K562 (cell line): ENCODE data around the gene JPH3. TPM values are rescaled to one million over a fixed set of nuclear protein-coding genes. Genes with fewer than 3 reads are reported as not detected.
A peak's percentile ranks its signal among the peaks of the same experiment; 100 is the strongest.

Source experiments
- ATAC-seq: fragments of 200-7000 bp; cut with Tn5 transposase; 3 replicates; pipeline ENCODE4 v1.9.1; 2020; ENCODE audit warnings: moderate library complexity
- BruUV-seq: library from RNA; stranded (reverse); fragments of 400-500 nt; replicated peaks from 2 replicates; lab custom pipeline; 2021; lab: Mats Ljungman, UMichigan
- CTCF ChIA-PET: fragments of 300-600 bp; formaldehyde crosslinking; extraction: SDS; loops from one replicate; lab custom pipeline; 2021; ENCODE audit warnings: low intra/inter-chr PET ratio; lab: Yijun Ruan, JAX
- POLR2A ChIA-PET: fragments of 300-600, 350-650 bp; sonication (Branson Sonifier 250); formaldehyde crosslinking; extraction: SDS; loops from one replicate; lab custom pipeline; 2021; ENCODE audit warnings: antibody characterized with exemption, inconsistent platforms; lab: Yijun Ruan, JAX
- DNase-seq, 4 experiments: peaks; one replicate each; pipeline versions ENCODE4 v3.0.0 to v3.0.0-alpha.2; 2011 to 2018; ENCODE audit warnings: low spot score in 3 of 4, mixed read lengths in 3 of 4; ENCODE audit errors: extremely low read depth in 1 of 4
- FAIRE-seq: peaks from 2 replicates; lab custom pipeline; 2011; peaks lifted over from hg19 to GRCh38; lab: Jason Lieb, UNC
- H2AFZ ChIP-seq: 2 replicates; pipeline ENCODE4 v1.6.0; 2011; ENCODE audit warnings: low read depth, low read length, control low read depth, inconsistent platforms
- H3K27ac ChIP-seq: fragments of 200-600 bp; 3 replicates; pipeline ENCODE4 v1.8.0; 2011; ENCODE audit warnings: low read depth, mild to moderate bottlenecking, control low read depth, inconsistent platforms, low read length, moderate library complexity, mixed read lengths; ENCODE audit errors: extremely low read depth
- H3K27me3 ChIP-seq, 2 experiments: fragments of 300-600 bp in 1 of 2; 2 replicates in 1 of 2; 3 replicates in 1 of 2; pipeline versions ENCODE4 v1.6.0 to v1.8.0; 2011; ENCODE audit warnings: inconsistent platforms in 2 of 2, low read length in 2 of 2, mild to moderate bottlenecking in 1 of 2, mixed read lengths in 1 of 2, moderate library complexity in 1 of 2; ENCODE audit not compliant: control insufficient read depth in 2 of 2, insufficient read depth in 2 of 2
- H3K36me3 ChIP-seq: fragments of 300-600 bp; 3 replicates; pipeline ENCODE4 v1.8.0; 2011; ENCODE audit warnings: mild to moderate bottlenecking, low read length, inconsistent platforms; ENCODE audit not compliant: control insufficient read depth, insufficient read depth
- H3K4me1 ChIP-seq, 2 experiments: fragments of 200-600 bp in 1 of 2; replicated peaks in 1 of 2; 2 replicates in 1 of 2; 3 replicates in 1 of 2; pipeline versions ENCODE4 v1.5.1 to v1.8.0; 2011; ENCODE audit warnings: inconsistent platforms in 2 of 2, low read length in 2 of 2, mild to moderate bottlenecking in 1 of 2, mixed read lengths in 1 of 2, moderate library complexity in 1 of 2; ENCODE audit not compliant: control insufficient read depth in 2 of 2, insufficient read depth in 2 of 2
- H3K4me2 ChIP-seq: 2 replicates; pipeline ENCODE4 v1.6.1; 2011; ENCODE audit warnings: low read length, control low read depth, inconsistent platforms, mixed read lengths; ENCODE audit not compliant: insufficient read depth
- H3K4me3 ChIP-seq: fragments of 200-600 bp; sonication (generic), shearing (Covaris generic); 2 replicates; pipeline ENCODE4 v1.5.1; 2016; ENCODE audit warnings: control low read depth, inconsistent platforms
- H3K79me2 ChIP-seq: fragments of 200-600 bp; 3 replicates; pipeline ENCODE4 v1.8.0; 2011; ENCODE audit warnings: low read length, inconsistent platforms; ENCODE audit not compliant: control insufficient read depth, insufficient read depth
- H3K9ac ChIP-seq, 2 experiments: 2 replicates each; pipeline versions ENCODE4 v1.6.0 to v1.6.1; 2011; ENCODE audit warnings: low read depth in 2 of 2, low read length in 2 of 2, control low read depth in 1 of 2, inconsistent platforms in 1 of 2, mild to moderate bottlenecking in 1 of 2, mixed read lengths in 1 of 2; ENCODE audit not compliant: insufficient read depth in 1 of 2
- H3K9me1 ChIP-seq: one replicate; pipeline ENCODE4 v1.6.0; 2011; ENCODE audit warnings: inconsistent platforms, mild to moderate bottlenecking, low read length, moderate library complexity; ENCODE audit not compliant: control insufficient read depth, insufficient read depth
- H3K9me3 ChIP-seq: replicated peaks from 2 replicates; pipeline ENCODE4 v1.5.1; 2011; ENCODE audit warnings: low read depth, low read length, inconsistent platforms; ENCODE audit not compliant: control insufficient read depth, insufficient read depth
- H4K20me1 ChIP-seq: replicated peaks from 2 replicates; pipeline ENCODE4 v1.6.1; 2011; ENCODE audit warnings: low read length, inconsistent platforms, mixed read lengths; ENCODE audit not compliant: control insufficient read depth, insufficient read depth
- ATF1 ChIP-seq, 2 experiments: fragments of 450-650 bp in 1 of 2; IDR thresholded peaks; 2 replicates each; pipeline ENCODE4 v1.6.1; 2016; ENCODE audit warnings: missing compliant biosample characterization in 1 of 2, missing genetic modification characterization in 1 of 2
- CEBPB ChIP-seq: fragments of 450-650 bp; IDR thresholded peaks from 2 replicates; pipeline ENCODE4 v1.6.1; 2016; ENCODE audit warnings: missing genetic modification characterization, missing compliant biosample characterization
- FOSL1 ChIP-seq: fragments of 200-800 bp; sonication (Bioruptor generic); conservative IDR thresholded peaks from 2 replicates; pipeline ENCODE4 v1.6.1; 2016; ENCODE audit warnings: missing genetic modification characterization, missing compliant biosample characterization
- HDGF ChIP-seq: fragments of 450-650 bp; IDR thresholded peaks from 2 replicates; pipeline ENCODE4 v1.6.1; 2016
- JUN ChIP-seq, 2 experiments: sonication (generic) in 1 of 2; formaldehyde crosslinking in 1 of 2; IDR thresholded peaks; 2 replicates each; pipeline versions ENCODE4 v1.6.1 to v1.8.0; 2012 to 2022; ENCODE audit warnings: borderline replicate concordance in 2 of 2, mild to moderate bottlenecking in 2 of 2, improper control_type of control experiment in 1 of 2, low read depth in 1 of 2, low read length in 1 of 2, missing genetic modification reagents in 1 of 2
- JUND ChIP-seq, 2 experiments: IDR thresholded peaks; 2 replicates in 1 of 2; 3 replicates in 1 of 2; pipeline ENCODE4 v1.6.1; 2011; ENCODE audit warnings: borderline replicate concordance in 2 of 2, low read depth in 2 of 2, low read length in 2 of 2, improper control_type of control experiment in 1 of 2, missing biosample characterization in 1 of 2, missing genetic modification characterization in 1 of 2, missing genetic modification reagents in 1 of 2
- NR2C2 ChIP-seq, 2 experiments: fragments of 200-800 bp in 1 of 2; sonication (Bioruptor generic) in 1 of 2; sonication (generic) in 1 of 2; formaldehyde crosslinking in 1 of 2; IDR thresholded peaks; 2 replicates each; pipeline versions ENCODE4 v1.6.1 to v1.8.0; 2016 to 2022; ENCODE audit warnings: mild to moderate bottlenecking in 1 of 2, missing compliant biosample characterization in 1 of 2, missing genetic modification characterization in 1 of 2, missing genetic modification reagents in 1 of 2
- RBM34 ChIP-seq: fragments of 200-400 bp; formaldehyde crosslinking; IDR thresholded peaks from 2 replicates; pipeline ENCODE4 v1.6.1; 2018; ENCODE audit warnings: low read length, borderline replicate concordance; ENCODE audit not compliant: insufficient read depth
- WGBS: fragments of 100-300 bp; shearing (Covaris generic); methylation state at CpG from one replicate; pipeline ENCODE4 v1.1.6; 2016; ENCODE audit warnings: low coverage, mixed read lengths; ENCODE audit not compliant: insufficient coverage; ENCODE audit errors: missing lambda C conversion rate; 5-methylcytosine and 5-hydroxymethylcytosine counted together
- in situ Hi-C: fragments of 300-500 bp; cut with MboI; formaldehyde crosslinking; loops from 4 replicates; pipeline ENCODE4 v1.15.0; 2018; ENCODE audit warnings: inconsistent platforms, mixed read lengths
- intact Hi-C: fragments of 100-400 bp; cut with micrococcal nuclease; formaldehyde crosslinking; loops from 2 replicates; pipeline ENCODE4 v1.14.2; 2022
- polyA plus RNA-seq, 8 experiments: library from polyadenylated mRNA; depleted of rRNA in 4 of 8; stranded (reverse) in 5 of 8; unstranded in 3 of 8; fragments of >200 nt; fragmentation: Nextera tagmentation in 2 of 8; fragmentation: Illumina TruSeq in 1 of 8; extraction: Ambion mirVana in 2 of 8; extraction: Trizol in 1 of 8; gene quantifications; 2 replicates each; pipeline versions ENCODE4 v1.2.1 to v1.2.3, GENCODE V29; 2011 to 2014; ENCODE audit warnings: inconsistent platforms in 1 of 8, missing spikeins in 1 of 8
- total RNA-seq, 7 experiments: library from RNA; depleted of rRNA in 6 of 7; stranded (reverse); fragments of >200 nt in 6 of 7; fragmentation: Illumina TruSeq in 2 of 7; extraction: Trizol in 2 of 7; gene quantifications; 2 replicates each; pipeline versions ENCODE4 v1.2.1 to v1.2.3, GENCODE V29; 2011 to 2021; ENCODE audit warnings: low replicate concordance in 1 of 7
- TF ChIP-seq, protein P1 (sequence below): fragments of 450-650 bp; IDR thresholded peaks from 2 replicates; pipeline ENCODE4 v1.6.1; 2018; ENCODE audit warnings: mild to moderate bottlenecking, low read depth; ENCODE audit not compliant: partially characterized antibody
- TF ChIP-seq, protein P2 (sequence below): fragments of 200-800 bp; sonication (Bioruptor generic); IDR thresholded peaks from 2 replicates; pipeline ENCODE4 v1.6.1; 2017; ENCODE audit warnings: missing genetic modification characterization, missing compliant biosample characterization

The JPH3 gene
- total and polyA plus RNA-seq, 9 of the 15 experiments (the other 6 are each of a cell fraction or from before 2014, with no cell fraction given) = 0.01 TPM; not detected in 8

DNA sequence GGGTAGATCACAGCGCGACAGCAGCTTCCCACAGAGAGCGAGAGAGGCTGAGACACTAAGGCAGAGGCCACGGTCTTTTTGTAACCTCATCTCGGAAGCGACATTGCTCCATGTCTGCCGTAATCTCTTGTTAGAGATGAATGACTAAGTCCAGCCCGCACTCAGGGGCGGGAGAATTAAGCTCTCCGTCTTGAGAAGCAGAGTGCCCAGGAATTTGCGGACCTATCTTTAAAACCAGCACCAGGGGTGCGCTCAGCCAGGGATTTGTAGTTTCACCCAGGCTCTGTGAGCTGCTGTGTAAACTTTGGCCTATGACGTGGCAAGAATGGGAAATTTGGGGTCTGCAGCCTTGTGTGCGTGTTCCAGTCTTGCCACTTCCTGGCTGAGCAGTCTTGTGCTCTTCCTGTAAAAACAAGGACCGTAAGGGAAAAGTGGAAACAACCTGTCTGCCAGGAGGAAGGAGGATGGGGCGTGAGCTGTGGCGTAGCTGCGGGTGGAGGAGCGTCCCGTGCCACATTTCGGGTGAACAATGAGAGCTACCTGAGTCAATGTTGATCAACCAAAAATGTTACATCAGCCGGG lies 16.0 kb upstream of the JPH3 start:
- H3K27ac ChIP-seq = no peak overlapping the region
- ATAC-seq (peak; percentile 34), FAIRE-seq (peak; percentile 70), DNase-seq (peak in 1 of 4 experiments; percentile 41)
- in situ Hi-C loops (loop anchor here (5.0 kb wide), 1 partner anchor 51 kb away; no protein-coding TSS in a partner anchor), intact Hi-C loops (loop anchor here (2.0 kb wide), 1 partner anchor 49 kb away; no protein-coding TSS in a partner anchor)
- H3K4me2 ChIP-seq = peak overlapping the region; percentile 17
- 0 out of 2 replicates have a peak, but pooled peaks cover 12% of the 10 kb centered on the region for H4K20me1 ChIP-seq
- H2AFZ ChIP-seq = peak overlapping the region; percentile 9; the same call in 1 of the 2 replicates
- ChIA-PET CTCF (no interaction called here), POLR2A (interaction anchor here (0.6 to 1.0 kb wide), 2 partner anchors 50 to 93 kb away, joined by 3 to 4 read pairs; no protein-coding TSS in a partner anchor)
- no TSS peak for BruUV-seq
- H3K27me3 ChIP-seq = peaks cover 50 to 82% of the 10 kb centered on the region in 2 experiments
- peaks cover 3% of the 10 kb centered on the region for H3K9me1 ChIP-seq
- H3K4me3 ChIP-seq = no peak overlapping the region
- no peak overlapping the region for H3K9ac ChIP-seq
- no peaks in the 10 kb centered on the region for H3K9me3 ChIP-seq
- H3K36me3 ChIP-seq = no peaks in the 10 kb centered on the region
- 5% methylated on average over 22 of the region's 22 CpGs for WGBS
- H3K79me2 ChIP-seq = no peaks in the 10 kb centered on the region
- H3K4me1 ChIP-seq = peaks cover 18 to 31% of the 10 kb centered on the region in 2 experiments; a peak in 4 of 5 replicates
- TF ChIP-seq, protein P1, sequence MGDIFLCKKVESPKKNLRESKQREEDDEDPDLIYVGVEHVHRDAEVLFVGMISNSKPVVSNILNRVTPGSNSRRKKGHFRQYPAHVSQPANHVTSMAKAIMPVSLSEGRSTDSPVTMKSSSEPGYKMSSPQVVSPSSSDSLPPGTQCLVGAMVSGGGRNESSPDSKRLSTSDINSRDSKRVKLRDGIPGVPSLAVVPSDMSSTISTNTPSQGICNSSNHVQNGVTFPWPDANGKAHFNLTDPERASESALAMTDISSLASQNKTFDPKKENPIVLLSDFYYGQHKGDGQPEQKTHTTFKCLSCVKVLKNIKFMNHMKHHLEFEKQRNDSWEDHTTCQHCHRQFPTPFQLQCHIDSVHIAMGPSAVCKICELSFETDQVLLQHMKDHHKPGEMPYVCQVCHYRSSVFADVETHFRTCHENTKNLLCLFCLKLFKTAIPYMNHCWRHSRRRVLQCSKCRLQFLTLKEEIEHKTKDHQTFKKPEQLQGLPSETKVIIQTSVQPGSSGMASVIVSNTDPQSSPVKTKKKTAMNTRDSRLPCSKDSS = no peak
- TF ChIP-seq NR2C2 (CRISPR knock-in tag; IDR thresholded peaks at IDR 0.05) (no peak), NR2C2 (tag; IDR thresholded peaks at IDR 0.05) (peak; percentile 25; the same call in 1 of the 2 replicates), RBM34 (no peak), HDGF (no peak), CEBPB (0 out of 2 replicates have a peak, but pooled peaks have one; percentile 21), ATF1 (CRISPR knock-in tag; IDR thresholded peaks at IDR 0.05) (no peak), ATF1 (tag; IDR thresholded peaks at IDR 0.05) (peak; percentile 32; the same call in 1 of the 2 replicates), FOSL1 (tag) (peak; percentile 75), JUN (IDR thresholded peaks at IDR 0.05; ENCODE audit: borderline replicate concordance, low read depth, low read length) (no peak), JUN (CRISPR knock-in tag; IDR thresholded peaks at IDR 0.05; ENCODE audit: borderline replicate concordance) (0 out of 2 replicates have a peak, but pooled peaks have one; percentile 14), JUND (IDR thresholded peaks at IDR 0.05; ENCODE audit: borderline replicate concordance, low read depth, low read length) (peak; percentile 37; the same call in 1 of the 2 replicates), JUND (tag; IDR thresholded peaks at IDR 0.05; ENCODE audit: borderline replicate concordance, low read depth, low read length) (no peak)
- TF ChIP-seq, protein P2, sequence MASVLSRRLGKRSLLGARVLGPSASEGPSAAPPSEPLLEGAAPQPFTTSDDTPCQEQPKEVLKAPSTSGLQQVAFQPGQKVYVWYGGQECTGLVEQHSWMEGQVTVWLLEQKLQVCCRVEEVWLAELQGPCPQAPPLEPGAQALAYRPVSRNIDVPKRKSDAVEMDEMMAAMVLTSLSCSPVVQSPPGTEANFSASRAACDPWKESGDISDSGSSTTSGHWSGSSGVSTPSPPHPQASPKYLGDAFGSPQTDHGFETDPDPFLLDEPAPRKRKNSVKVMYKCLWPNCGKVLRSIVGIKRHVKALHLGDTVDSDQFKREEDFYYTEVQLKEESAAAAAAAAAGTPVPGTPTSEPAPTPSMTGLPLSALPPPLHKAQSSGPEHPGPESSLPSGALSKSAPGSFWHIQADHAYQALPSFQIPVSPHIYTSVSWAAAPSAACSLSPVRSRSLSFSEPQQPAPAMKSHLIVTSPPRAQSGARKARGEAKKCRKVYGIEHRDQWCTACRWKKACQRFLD (CRISPR knock-in tag) = peak; percentile 47; the same call in 1 of the 2 replicates
